Measurements from ENCODE around the gene SLC25A19. TPM values are rescaled to one million over a fixed set of nuclear protein-coding genes. Genes with fewer than 3 reads are reported as not detected.
"Not testable (repeated sequence)": the region's sequence is repeated elsewhere in the genome, so short reads cannot be mapped to it uniquely, and the experiment has no call there.

Gene SLC25A19
- total and polyA plus RNA-seq, 10 donors: 12.4 to 32.5 (median 19.1) TPM

- Histone ChIP-seq H3K4me3 (peak overlapping the region in 7 of 8 donors; percentile 56 to 95 (median 90)), H3K36me3 (peaks cover 0 to 32% (median 18%) of the 10 kb centered on the region in 6 donors), H3K9me3 (no peaks in the 10 kb centered on the region), H3K4me1 (peaks cover 9 to 62% (median 28%) of the 10 kb centered on the region in 6 donors), H3K27ac (peak overlapping the region in 7 of 8 donors; percentile 93 to 99 (median 98)), H3K27me3 (replicated peaks in 1 of 7) (no peaks in the 10 kb centered on the region)
- intact Hi-C loops (cut with DNase I; ENCODE audit: low total_unique reads): no loop called here
- TF ChIP-seq CTCF (IDR thresholded peaks at IDR 0.05 in 8 of 11, conservative IDR thresholded peaks at IDR 0.05 in 3 of 11) (no peak), POLR2AphosphoS5 (IDR thresholded peaks at IDR 0.05) (no peak), POLR2A (IDR thresholded peaks at IDR 0.05) (no peak)
- DNase-seq: no peak
- 11 to 20% (median 18%) methylated on average over 2 of the region's 2 CpGs for WGBS, 5 donors
Measured at GRCh38 chr17:75288359-75288758, 874 bp downstream of the SLC25A19 start.

- no peak overlapping the region for H3K4me3 ChIP-seq
- TF ChIP-seq POLR2A (IDR thresholded peaks at IDR 0.05) (no peak), CTCF (IDR thresholded peaks at IDR 0.05 in 8 of 11, conservative IDR thresholded peaks at IDR 0.05 in 3 of 11) (no peak), POLR2AphosphoS5 (IDR thresholded peaks at IDR 0.05) (no peak)
- WGBS, 5 donors: 73 to 87% (median 85%) methylated on average over 9 of the region's 9 CpGs
- DNase-seq: no peak
- no peaks in the 10 kb centered on the region for H3K9me3 ChIP-seq
- no peak overlapping the region for H3K27ac ChIP-seq
- H3K36me3 ChIP-seq: peaks cover 0 to 44% (median 23%) of the 10 kb centered on the region in 6 donors
- peaks cover 9 to 50% (median 28%) of the 10 kb centered on the region in 6 donors for H3K4me1 ChIP-seq
- intact Hi-C loops (cut with DNase I; ENCODE audit: low total_unique reads): no loop called here
- H3K27me3 ChIP-seq (replicated peaks in 1 of 7): no peaks in the 10 kb centered on the region
Measured at GRCh38 chr17:75287221-75287620, 2.0 kb downstream of the SLC25A19 start.

GRCh38 chr17:75285123-75285522, 4.1 kb downstream of the SLC25A19 start:
- 79 to 94% (median 86%) methylated on average over 6 of the region's 6 CpGs for WGBS, 5 donors
- intact Hi-C loops (cut with DNase I; ENCODE audit: low total_unique reads): no loop called here
- TF ChIP-seq POLR2A (IDR thresholded peaks at IDR 0.05) (no peak), POLR2AphosphoS5 (IDR thresholded peaks at IDR 0.05) (no peak), CTCF (IDR thresholded peaks at IDR 0.05 in 8 of 11, conservative IDR thresholded peaks at IDR 0.05 in 3 of 11) (no peak)

GRCh38 chr17:75280189-75280588, 9.0 kb downstream of the SLC25A19 start:
- H3K4me1 ChIP-seq; H3K4me3 ChIP-seq; intact Hi-C loops (cut with DNase I; ENCODE audit: low total_unique reads); DNase-seq; H3K27me3 ChIP-seq (replicated peaks in 1 of 7); H3K9me3 ChIP-seq; H3K27ac ChIP-seq: not testable (repeated sequence)
- peaks cover 0 to 81% (median 34%) of the 10 kb centered on the region in 6 donors for H3K36me3 ChIP-seq
- 94 to 98% (median 95%) methylated on average over 4 of the region's 4 CpGs for WGBS, 5 donors

More at GRCh38 chr17:75285123-75285522, 4.1 kb downstream of the SLC25A19 start:
- Histone ChIP-seq H3K27ac (no peak overlapping the region), H3K9me3 (no peaks in the 10 kb centered on the region), H3K4me3 (no peak overlapping the region), H3K36me3 (peaks cover 0 to 64% (median 35%) of the 10 kb centered on the region in 6 donors), H3K27me3 (replicated peaks in 1 of 7) (no peaks in the 10 kb centered on the region), H3K4me1 (peaks cover 6 to 29% (median 20%) of the 10 kb centered on the region in 6 donors)
- no peak for DNase-seq

Data from spleen (tissue), 11 donors.